DOHH2 (cell line): ENCODE measurements around the gene INTS2.

ENCODE experiments used
- H3F3A ChIP-seq: fragments of 200-600 bp; sonication (generic), shearing (Covaris generic); 2 replicates; pipeline ENCODE4 v1.6.0; 2016; ENCODE audit warnings: antibody characterized with exemption, mild to moderate bottlenecking; ENCODE audit not compliant: control insufficient read depth, insufficient read depth
- H3K27ac ChIP-seq: fragments of 200-600 bp; sonication (generic); 2 replicates; pipeline ENCODE4 v1.5.1; 2014; ENCODE audit warnings: low read depth, mild to moderate bottlenecking, low read length, moderate library complexity
- H3K27me3 ChIP-seq: fragments of 200-600 bp; sonication (generic); 2 replicates; pipeline ENCODE4 v1.6.1; 2014; ENCODE audit warnings: mild to moderate bottlenecking, low read length, mixed read lengths; ENCODE audit not compliant: control insufficient read depth
- H3K36me3 ChIP-seq: fragments of 200-600 bp; sonication (generic); 2 replicates; pipeline ENCODE4 v1.6.1; 2014; ENCODE audit warnings: mild to moderate bottlenecking, low read length, moderate library complexity, mixed read lengths; ENCODE audit not compliant: control insufficient read depth
- H3K4me1 ChIP-seq: fragments of 200-600 bp; sonication (generic); 2 replicates; pipeline ENCODE4 v1.6.1; 2014; ENCODE audit warnings: mild to moderate bottlenecking, low read length, mixed read lengths; ENCODE audit not compliant: control insufficient read depth
- H3K4me2 ChIP-seq: fragments of 200-600 bp; sonication (generic); 2 replicates; pipeline ENCODE4 v1.6.0; 2014; ENCODE audit warnings: mild to moderate bottlenecking, low read length, moderate library complexity
- H3K4me3 ChIP-seq: fragments of 200-600 bp; sonication (generic); 2 replicates; pipeline ENCODE4 v1.5.1; 2014; ENCODE audit warnings: mild to moderate bottlenecking, low read length, mixed read lengths
- H3K79me2 ChIP-seq: fragments of 200-600 bp; sonication (generic); 2 replicates; pipeline ENCODE4 v1.6.1; 2014; ENCODE audit warnings: mild to moderate bottlenecking, low read length, mixed read lengths; ENCODE audit not compliant: control insufficient read depth
- H3K9me2 ChIP-seq: fragments of 200-600 bp; sonication (generic); replicated peaks from 2 replicates; pipeline ENCODE4 v1.6.1; 2014; ENCODE audit warnings: mild to moderate bottlenecking, low read length, mixed read lengths; ENCODE audit not compliant: control insufficient read depth
- H3K9me3 ChIP-seq: fragments of 200-600 bp; sonication (generic); 2 replicates; pipeline ENCODE4 v1.6.1; 2014; ENCODE audit warnings: antibody characterized with exemption, low read length, mixed read lengths; ENCODE audit not compliant: control insufficient read depth, insufficient read depth
- H4K20me1 ChIP-seq: fragments of 200-600 bp; sonication (generic); 2 replicates; pipeline ENCODE4 v1.6.0; 2014; ENCODE audit warnings: low read depth, mild to moderate bottlenecking, antibody characterized with exemption, low read length, moderate library complexity; ENCODE audit not compliant: control insufficient read depth, insufficient read depth
- EZH2phosphoT487 ChIP-seq: fragments of 200-600 bp; sonication (generic); IDR thresholded peaks from 2 replicates; pipeline ENCODE4 v1.6.1; 2017; ENCODE audit warnings: borderline replicate concordance, mild to moderate bottlenecking, antibody characterized with exemption, low read length, moderate library complexity, mixed read lengths
- TF ChIP-seq, protein P1 (sequence below): fragments of 200-600 bp; sonication (generic); IDR thresholded peaks from one replicate; pipeline ENCODE4 v1.5.1; 2014; ENCODE audit warnings: antibody characterized with exemption, mild to moderate bottlenecking, low read depth, low read length; ENCODE audit not compliant: poor library complexity, severe bottlenecking

The INTS2 gene

DNA sequence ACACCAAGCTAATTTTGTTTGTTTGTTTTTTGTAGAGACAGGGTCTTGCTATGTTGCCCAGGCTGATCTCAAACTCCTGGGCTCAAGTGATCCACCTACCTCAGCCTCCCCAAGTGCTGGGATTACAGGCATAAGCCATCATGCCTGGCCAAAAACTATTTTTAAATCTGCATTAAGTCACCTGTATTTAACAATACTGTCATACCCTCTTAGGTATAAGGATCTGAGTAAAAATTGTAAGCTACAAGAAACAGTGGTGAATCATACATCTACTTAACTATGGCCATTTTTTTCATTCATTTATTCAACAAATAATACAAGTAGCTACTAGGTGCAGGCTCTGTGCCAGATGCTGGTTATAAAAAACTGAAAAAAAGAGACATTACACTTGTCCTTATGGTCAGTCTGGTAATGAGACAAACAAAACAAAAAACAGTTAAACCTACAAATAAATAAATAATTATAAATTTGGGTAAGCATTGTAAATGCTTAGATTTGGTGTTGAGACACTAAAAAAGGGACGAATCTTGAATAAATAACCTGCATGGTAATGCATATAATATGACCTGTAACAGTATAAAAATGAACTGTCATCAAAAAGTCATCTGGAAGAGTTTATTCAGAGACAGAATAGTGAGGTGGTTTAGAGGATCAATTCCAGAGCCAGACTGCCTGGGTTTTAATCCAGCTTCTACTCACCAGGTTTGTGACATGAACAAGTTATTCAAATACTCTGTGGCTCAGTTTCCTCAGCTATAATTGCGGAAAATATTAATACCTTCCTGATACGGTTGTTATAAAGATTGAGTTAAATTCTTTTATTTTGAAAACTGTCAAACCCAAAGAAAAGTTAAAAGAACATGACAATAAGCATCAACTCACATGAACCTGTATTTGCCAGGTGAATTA, 91.3 kb downstream of the INTS2 start:
- Histone ChIP-seq H3K27me3 (no peaks in the 10 kb centered on the region), H3K4me2 (no peak overlapping the region), H3K9me3 (no peaks in the 10 kb centered on the region), H3K9me2 (no peaks in the 10 kb centered on the region), H3F3A (peaks cover 14% of the 10 kb centered on the region), H3K36me3 (peaks cover 69% of the 10 kb centered on the region), H3K79me2 (peaks cover 11% of the 10 kb centered on the region), H4K20me1 (no peaks in the 10 kb centered on the region), H3K4me3 (no peak overlapping the region), H3K27ac (no peak overlapping the region), H3K4me1 (peaks cover 9% of the 10 kb centered on the region)
- TF ChIP-seq EZH2phosphoT487 = no peak
- TF ChIP-seq, protein P1, sequence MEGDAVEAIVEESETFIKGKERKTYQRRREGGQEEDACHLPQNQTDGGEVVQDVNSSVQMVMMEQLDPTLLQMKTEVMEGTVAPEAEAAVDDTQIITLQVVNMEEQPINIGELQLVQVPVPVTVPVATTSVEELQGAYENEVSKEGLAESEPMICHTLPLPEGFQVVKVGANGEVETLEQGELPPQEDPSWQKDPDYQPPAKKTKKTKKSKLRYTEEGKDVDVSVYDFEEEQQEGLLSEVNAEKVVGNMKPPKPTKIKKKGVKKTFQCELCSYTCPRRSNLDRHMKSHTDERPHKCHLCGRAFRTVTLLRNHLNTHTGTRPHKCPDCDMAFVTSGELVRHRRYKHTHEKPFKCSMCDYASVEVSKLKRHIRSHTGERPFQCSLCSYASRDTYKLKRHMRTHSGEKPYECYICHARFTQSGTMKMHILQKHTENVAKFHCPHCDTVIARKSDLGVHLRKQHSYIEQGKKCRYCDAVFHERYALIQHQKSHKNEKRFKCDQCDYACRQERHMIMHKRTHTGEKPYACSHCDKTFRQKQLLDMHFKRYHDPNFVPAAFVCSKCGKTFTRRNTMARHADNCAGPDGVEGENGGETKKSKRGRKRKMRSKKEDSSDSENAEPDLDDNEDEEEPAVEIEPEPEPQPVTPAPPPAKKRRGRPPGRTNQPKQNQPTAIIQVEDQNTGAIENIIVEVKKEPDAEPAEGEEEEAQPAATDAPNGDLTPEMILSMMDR = no peak

DNA sequence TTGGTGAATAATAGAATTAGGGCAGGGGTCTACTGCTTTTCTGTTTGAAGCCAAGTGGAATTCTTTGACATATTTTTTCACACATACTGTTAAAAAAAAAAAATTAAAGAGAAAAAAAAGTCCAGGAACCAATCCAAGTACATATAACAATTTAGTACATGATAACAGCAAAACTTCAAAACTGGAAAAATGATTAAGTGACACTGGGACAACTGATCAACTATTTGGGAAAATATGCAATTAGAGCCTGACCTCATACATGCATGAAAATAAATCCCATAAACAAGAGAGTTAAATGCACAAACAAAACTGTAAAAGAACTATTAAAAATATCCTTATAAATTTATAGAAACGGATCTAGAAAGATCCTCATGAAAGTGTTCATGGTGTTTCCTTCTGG, 92.2 kb downstream of the INTS2 start:
- H3K79me2 ChIP-seq = peaks cover 10% of the 10 kb centered on the region
- no peak overlapping the region for H3K27ac ChIP-seq
- H3K4me3 ChIP-seq = no peak overlapping the region
- H3K9me2 ChIP-seq = no peaks in the 10 kb centered on the region
- peaks cover 69% of the 10 kb centered on the region for H3K36me3 ChIP-seq
- no peak for TF ChIP-seq EZH2phosphoT487
- TF ChIP-seq, protein P1 = no peak
- no peak overlapping the region for H3K4me2 ChIP-seq
- peaks cover 14% of the 10 kb centered on the region for H3F3A ChIP-seq
- peaks cover 9% of the 10 kb centered on the region for H3K4me1 ChIP-seq
- no peaks in the 10 kb centered on the region for H3K9me3 ChIP-seq
- H4K20me1 ChIP-seq = no peaks in the 10 kb centered on the region
- H3K27me3 ChIP-seq = no peaks in the 10 kb centered on the region

DNA sequence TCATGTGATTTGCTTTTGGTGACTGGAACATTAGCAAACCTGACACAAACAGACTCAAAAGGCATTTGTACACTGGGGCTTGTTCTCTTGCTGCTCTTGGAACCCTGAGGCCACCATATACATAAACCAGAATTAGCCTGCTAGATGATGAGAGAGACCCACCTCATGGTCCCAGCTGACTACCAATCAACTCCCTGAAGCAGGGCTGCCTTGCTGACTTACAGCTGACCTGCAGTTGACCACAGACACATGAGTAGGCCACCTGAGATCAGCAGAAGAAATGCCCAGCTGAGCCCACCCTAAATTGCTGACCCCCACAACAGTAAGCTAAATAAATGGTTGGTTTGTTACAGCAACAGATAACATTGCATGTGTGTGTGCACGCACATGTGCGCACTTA, 93.2 kb downstream of the INTS2 start:
- H3K27ac ChIP-seq = no peak overlapping the region
- peaks cover 13% of the 10 kb centered on the region for H3F3A ChIP-seq
- no peaks in the 10 kb centered on the region for H4K20me1 ChIP-seq
- H3K9me2 ChIP-seq = no peaks in the 10 kb centered on the region
- no peak overlapping the region for H3K4me3 ChIP-seq
- peaks cover 9% of the 10 kb centered on the region for H3K4me1 ChIP-seq
- H3K79me2 ChIP-seq = peaks cover 9% of the 10 kb centered on the region
- TF ChIP-seq, protein P1 = no peak
- no peak for TF ChIP-seq EZH2phosphoT487
- no peaks in the 10 kb centered on the region for H3K9me3 ChIP-seq
- no peaks in the 10 kb centered on the region for H3K27me3 ChIP-seq
- peaks cover 66% of the 10 kb centered on the region for H3K36me3 ChIP-seq
- no peak overlapping the region for H3K4me2 ChIP-seq
